Ascending aorta (tissue), 2 donors: ENCODE results near the gene PDZD2. TPM values are rescaled to one million over a fixed set of nuclear protein-coding genes. Genes with fewer than 3 reads are reported as not detected.

Experiments
- DNase-seq, 2 donors: peaks; one replicate each; pipeline ENCODE4 v3.0.0-alpha.2; 2019; ENCODE audit warnings: low spot score in 2 of 2
- H3K27ac ChIP-seq, 2 donors: fragments of 200-600 bp; sonication (generic); one replicate each; pipeline ENCODE4 v1.5.1; 2016 to 2017; ENCODE audit warnings: mild to moderate bottlenecking in 1 of 2
- H3K27me3 ChIP-seq: fragments of 200-600 bp; sonication (generic); one replicate; pipeline ENCODE4 v1.5.1; 2017
- H3K36me3 ChIP-seq, 2 donors: fragments of 200-600 bp; sonication (generic); one replicate each; pipeline ENCODE4 v1.5.1; 2016
- H3K4me1 ChIP-seq, 2 donors: fragments of 200-600 bp; sonication (generic); one replicate each; pipeline ENCODE4 v1.5.1; 2016 to 2017; ENCODE audit warnings: mild to moderate bottlenecking in 1 of 2
- H3K4me3 ChIP-seq, 2 donors: fragments of 200-600 bp; sonication (generic); one replicate each; pipeline ENCODE4 v1.5.1; 2016 to 2017; ENCODE audit warnings: mild to moderate bottlenecking in 1 of 2
- H3K9me3 ChIP-seq, 2 donors: fragments of 200-600 bp; sonication (generic); one replicate each; pipeline ENCODE4 v1.5.1; 2016
- CTCF ChIP-seq, 3 experiments: fragments of 200-600 bp in 2 of 3; fragments of 450-650 bp in 1 of 3; sonication (generic) in 2 of 3; IDR thresholded peaks; one replicate each; pipeline ENCODE4 v1.5.1; 2016 to 2019; ENCODE audit warnings: antibody characterized with exemption in 3 of 3, mild to moderate bottlenecking in 1 of 3, moderate library complexity in 1 of 3
- intact Hi-C: fragments of 100-400 bp; cut with DNase I; formaldehyde crosslinking; loops from one replicate; pipeline ENCODE4 v1.15.1; 2023
- total RNA-seq: library from RNA; depleted of rRNA; stranded (reverse); fragments of >200 nt; gene quantifications from one replicate; pipeline ENCODE4 v1.1.0, GENCODE V29; 2016

The PDZD2 gene
- total RNA-seq, 1 donor from 2014 or later = 8.1 TPM

DNA sequence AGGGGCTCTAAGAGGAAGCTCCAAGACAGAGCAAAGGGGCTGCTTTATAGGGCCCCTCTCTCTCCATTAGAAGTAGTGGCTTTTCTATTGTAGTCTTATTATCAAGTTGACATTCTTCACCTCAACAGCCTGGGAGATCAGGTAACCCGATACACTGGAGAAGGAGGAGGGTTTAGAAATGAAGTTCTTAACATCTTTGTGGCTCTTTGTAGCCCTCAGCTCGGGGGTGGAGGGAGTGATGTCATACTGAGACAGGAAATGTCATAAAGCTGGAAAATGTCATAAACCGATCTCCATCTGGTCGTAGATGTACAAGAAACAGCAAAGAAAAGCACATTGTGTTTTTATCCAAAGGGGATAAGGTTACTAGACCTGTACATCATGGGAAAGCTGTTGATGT, 17.9 kb downstream of the PDZD2 start:
- intact Hi-C loops = no loop called here
- Histone ChIP-seq H3K9me3 (no peaks in the 10 kb centered on the region), H3K4me1 (no peaks in the 10 kb centered on the region), H3K27ac (no peak overlapping the region), H3K4me3 (no peak overlapping the region), H3K36me3 (no peaks in the 10 kb centered on the region), H3K27me3 (no peaks in the 10 kb centered on the region)
- TF ChIP-seq CTCF (IDR thresholded peaks at IDR 0.05) = no peak
- no peak for DNase-seq

- H3K9me3 ChIP-seq = no peaks in the 10 kb centered on the region
- H3K4me3 ChIP-seq = no peak overlapping the region
- no peak for TF ChIP-seq CTCF (IDR thresholded peaks at IDR 0.05)
These were observed 18.5 kb downstream of the PDZD2 start for GRCh38 chr5:31657315-31657979.

DNA sequence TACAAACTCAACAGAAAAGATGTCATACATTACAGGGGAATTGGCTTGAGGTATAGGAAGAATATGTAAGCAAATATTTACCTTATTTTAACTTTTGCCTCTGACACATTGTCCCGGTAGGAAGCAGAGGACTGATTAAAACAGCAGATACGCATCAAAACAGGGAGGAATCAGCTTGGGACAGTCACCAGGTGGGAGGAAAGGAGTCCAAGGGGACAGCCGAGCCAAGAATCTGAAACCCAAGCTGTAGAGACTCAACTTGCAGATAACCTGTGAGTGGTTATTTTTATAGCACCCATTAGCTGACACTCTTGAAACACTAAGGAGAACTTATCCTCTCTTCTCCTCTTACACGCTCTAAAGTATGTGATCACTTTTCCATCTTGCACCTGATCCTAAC, 22.3 kb downstream of the PDZD2 start:
- Histone ChIP-seq H3K36me3 (no peaks in the 10 kb centered on the region), H3K9me3 (no peaks in the 10 kb centered on the region), H3K4me3 (no peak overlapping the region), H3K27ac (peak overlapping the region; percentile 8 to 79), H3K27me3 (no peaks in the 10 kb centered on the region), H3K4me1 (peaks cover 4 to 12% of the 10 kb centered on the region in 2 donors)
- TF ChIP-seq CTCF (IDR thresholded peaks at IDR 0.05) = no peak
- no peak for DNase-seq
- intact Hi-C loops = loop anchor here (5.0 to 10.0 kb wide), 2 partner anchors 86 to 114 kb away; no protein-coding TSS in a partner anchor

More at GRCh38 chr5:31657315-31657979, 18.5 kb downstream of the PDZD2 start:
- Histone ChIP-seq H3K36me3 (no peaks in the 10 kb centered on the region), H3K27ac (no peak overlapping the region), H3K27me3 (no peaks in the 10 kb centered on the region), H3K4me1 (peaks cover 0 to 1% of the 10 kb centered on the region in 2 donors)
- no peak for DNase-seq
- intact Hi-C loops = no loop called here

GRCh38 chr5:31663519-31663918, 24.6 kb downstream of the PDZD2 start:
- no peaks in the 10 kb centered on the region for H3K36me3 ChIP-seq
- intact Hi-C loops = loop anchor here (1.0 to 10.0 kb wide), 3 partner anchors 25 to 111 kb away; no protein-coding TSS in a partner anchor
- peak overlapping the region; percentile 79 to 82 for H3K27ac ChIP-seq
- no peaks in the 10 kb centered on the region for H3K27me3 ChIP-seq
- peak; percentile 23 to 79 for DNase-seq
- no peak overlapping the region for H3K4me3 ChIP-seq
- TF ChIP-seq CTCF (IDR thresholded peaks at IDR 0.05) = no peak
- H3K4me1 ChIP-seq = peaks cover 4 to 12% of the 10 kb centered on the region in 2 donors
- no peaks in the 10 kb centered on the region for H3K9me3 ChIP-seq

DNA sequence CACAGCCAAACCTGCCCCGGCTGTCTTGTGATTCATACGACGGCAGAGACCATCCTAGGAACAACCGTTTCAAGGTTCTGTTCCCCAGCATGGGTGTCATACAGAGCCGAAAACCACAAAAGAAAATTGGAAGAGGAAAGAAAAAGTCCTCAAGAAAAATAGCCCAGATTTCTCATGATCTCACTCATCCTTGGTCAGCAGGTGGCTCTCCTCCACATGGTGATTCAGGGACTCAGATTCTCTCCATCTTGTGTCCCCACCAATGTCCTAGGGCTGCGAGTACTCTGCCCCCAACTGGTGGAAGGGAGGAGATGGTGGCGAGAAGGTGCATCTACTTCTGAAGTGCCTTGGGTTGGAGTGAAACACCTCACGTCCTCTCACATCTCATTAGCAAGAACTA, 25.6 kb downstream of the PDZD2 start:
- Histone ChIP-seq H3K4me1 (peaks cover 4 to 12% of the 10 kb centered on the region in 2 donors), H3K36me3 (no peaks in the 10 kb centered on the region), H3K27me3 (no peaks in the 10 kb centered on the region), H3K27ac (peak overlapping the region; percentile 79 to 82), H3K4me3 (no peak overlapping the region), H3K9me3 (no peaks in the 10 kb centered on the region)
- DNase-seq = no peak
- intact Hi-C loops = loop anchor here (5.0 to 10.0 kb wide), 2 partner anchors 83 to 110 kb away; no protein-coding TSS in a partner anchor
- no peak for TF ChIP-seq CTCF (IDR thresholded peaks at IDR 0.05)
